Melanocyte of skin (primary cell): ENCODE measurements around the gene BAD. TPM values are rescaled to one million over a fixed set of nuclear protein-coding genes. Genes with fewer than 3 reads are reported as not detected.

Source experiments
- small RNA-seq, 2 donors: library from RNA; depleted of rRNA; stranded (forward); fragments of <200 nt; gene quantifications; one replicate each; pipeline ENCODE3, GENCODE V24; 2012
- total RNA-seq, 2 donors: library from RNA; depleted of rRNA; stranded (reverse); fragments of >200 nt; gene quantifications; 2 replicates each; pipeline ENCODE4 v1.2.3, GENCODE V29; 2012

BAD gene
- total RNA-seq, 2 donors: 60.6 to 69.5 TPM

Small RNAs within 50 kb of the gene (small RNA-seq; reads per million reads assigned to genes)
- 0 reads per million in 2 donors for gene RF00019

Other genes with a start within 250 kb of the BAD start
- not detected for gene FLRT1, start 248.7 kb downstream of the BAD start, total RNA-seq
- gene MACROD1, start 118.6 kb downstream of the BAD start, total RNA-seq: 10 to 100 TPM; 20.0 to 23.3 TPM
- 100 to 1,000 TPM; 176 to 357 TPM for gene STIP1, start 98.5 kb downstream of the BAD start, total RNA-seq
- 10 to 100 TPM; 31.6 to 41.3 TPM for gene FERMT3, start 77.9 kb downstream of the BAD start, total RNA-seq
- gene TRPT1, start 58.5 kb downstream of the BAD start, total RNA-seq: 10 to 100 TPM; 21.0 to 33.0 TPM
- gene NUDT22, start 58.4 kb downstream of the BAD start, total RNA-seq: 10 to 100 TPM; 64.0 to 75.3 TPM
- 10 to 100 TPM in 1 of 2 donors, 1 to 10 TPM in 1; 4.3 to 11.4 TPM for gene DNAJC4, start 54.1 kb downstream of the BAD start, total RNA-seq
- 10 to 100 TPM; 42.6 to 57.1 TPM for gene VEGFB, start 50.1 kb downstream of the BAD start, total RNA-seq
- gene FKBP2, start 43.6 kb downstream of the BAD start, total RNA-seq: 10 to 100 TPM; 28.2 to 57.3 TPM
- 100 to 1,000 TPM in 1 of 2 donors, 10 to 100 TPM in 1; 66.8 to 144 TPM for gene PPP1R14B, start 37.7 kb downstream of the BAD start, total RNA-seq
- 10 to 100 TPM; 20.0 to 28.0 TPM for gene PLCB3, start 33.1 kb downstream of the BAD start, total RNA-seq
- gene GPR137, start 1.2 kb upstream of the BAD start, total RNA-seq: 10 to 100 TPM; 16.0 to 21.7 TPM
- under 1 TPM in 1 of 2 donors, not detected in 1; 0.34 TPM for gene KCNK4, start 6.6 kb upstream of the BAD start, total RNA-seq
- under 1 TPM; 0.34 to 0.67 TPM for gene CATSPERZ, start 15.7 kb upstream of the BAD start, total RNA-seq
- 10 to 100 TPM; 29.9 to 37.6 TPM for gene ESRRA, start 20.9 kb upstream of the BAD start, total RNA-seq
- 100 to 1,000 TPM; 121 to 195 TPM for gene TRMT112, start 32.9 kb upstream of the BAD start, total RNA-seq
- gene PRDX5, start 33.5 kb upstream of the BAD start, total RNA-seq: 100 to 1,000 TPM; 128 to 150 TPM
- gene CCDC88B, start 55.5 kb upstream of the BAD start, total RNA-seq: 1 to 10 TPM; 2.1 to 2.7 TPM
- 10 to 100 TPM; 48.6 to 50.2 TPM for gene RPS6KA4, start 74.5 kb upstream of the BAD start, total RNA-seq